OCI-M2 (cell line): ENCODE data around the gene SYAP1.
"Not testable (repeated sequence)": the region's sequence is repeated elsewhere in the genome, so short reads cannot be mapped to it uniquely, and the experiment has no call there.

Experiments
- DNase-seq: peaks from one replicate; lab custom pipeline; 2025; ENCODE audit not compliant: unreplicated experiment; lab: John Stamatoyannopoulos, UW

SYAP1 gene

GRCh38 chrX:16722481-16722880 is 3.1 kb downstream of the SYAP1 start:
- DNase-seq, result no peak

- DNase-seq, result no peak
These were observed 5.7 kb downstream of the SYAP1 start for GRCh38 chrX:16725072-16725471.

DNA sequence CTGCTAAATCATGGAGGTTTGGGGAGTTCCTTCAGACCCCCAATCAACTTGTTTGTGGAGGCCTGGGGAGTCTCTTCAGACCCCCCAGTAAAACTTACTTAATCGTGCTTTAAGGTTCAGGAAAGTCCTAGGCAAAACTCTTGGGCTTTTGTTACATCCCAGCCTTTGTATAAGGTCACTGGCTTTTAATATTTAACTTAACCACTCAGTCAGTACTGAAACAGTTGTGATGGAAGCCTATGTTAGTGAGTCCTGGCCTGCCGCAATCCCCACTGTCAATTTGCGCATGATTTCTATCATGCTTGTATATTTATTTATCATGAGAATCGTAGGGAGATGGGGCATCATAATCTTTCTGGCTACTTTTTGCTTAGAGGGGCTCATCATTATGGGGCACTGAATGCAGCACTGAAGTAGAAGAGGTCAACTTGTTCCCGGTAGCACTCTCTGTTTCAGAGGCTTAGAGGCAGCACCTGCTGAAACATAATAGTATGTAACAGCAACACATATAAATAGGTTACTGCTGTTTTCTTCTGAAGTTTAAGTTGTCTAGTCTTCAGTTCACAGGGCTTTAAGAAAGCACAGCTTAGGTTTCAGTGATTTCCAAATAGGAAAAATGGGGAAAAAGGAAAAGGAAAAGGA is 7.1 kb downstream of the SYAP1 start:
- not testable (repeated sequence) for DNase-seq

DNA sequence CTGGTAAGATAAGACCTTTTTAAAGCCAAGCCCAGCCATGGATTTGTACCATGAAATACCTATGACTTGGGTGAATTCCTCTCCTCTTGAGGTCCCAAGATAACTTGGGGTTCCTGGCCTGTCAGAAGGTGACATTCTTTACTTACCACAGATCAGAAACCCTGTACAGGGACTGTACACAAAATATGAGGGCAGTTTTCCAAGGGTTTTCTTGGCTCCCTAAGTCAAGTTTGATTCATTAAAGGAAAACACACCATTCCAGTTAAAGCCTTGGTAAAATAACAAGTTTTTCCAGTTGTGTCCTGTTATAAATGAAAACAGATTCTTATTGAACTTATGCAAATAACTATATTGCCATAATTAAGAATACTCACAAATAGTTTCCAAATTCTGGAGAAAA is 8.2 kb downstream of the SYAP1 start:
- DNase-seq, result no peak

- no peak for DNase-seq
These were observed 11.0 kb downstream of the SYAP1 start for GRCh38 chrX:16730450-16730849.

- no peak for DNase-seq
These were observed 13.6 kb downstream of the SYAP1 start for GRCh38 chrX:16733013-16733412.

GRCh38 chrX:16737024-16737423 is 17.6 kb downstream of the SYAP1 start:
- no peak for DNase-seq

GRCh38 chrX:16739574-16739973 is 20.2 kb downstream of the SYAP1 start:
- DNase-seq, result no peak

- DNase-seq, result no peak
These were observed 24.4 kb downstream of the SYAP1 start for GRCh38 chrX:16743604-16744325.

DNA sequence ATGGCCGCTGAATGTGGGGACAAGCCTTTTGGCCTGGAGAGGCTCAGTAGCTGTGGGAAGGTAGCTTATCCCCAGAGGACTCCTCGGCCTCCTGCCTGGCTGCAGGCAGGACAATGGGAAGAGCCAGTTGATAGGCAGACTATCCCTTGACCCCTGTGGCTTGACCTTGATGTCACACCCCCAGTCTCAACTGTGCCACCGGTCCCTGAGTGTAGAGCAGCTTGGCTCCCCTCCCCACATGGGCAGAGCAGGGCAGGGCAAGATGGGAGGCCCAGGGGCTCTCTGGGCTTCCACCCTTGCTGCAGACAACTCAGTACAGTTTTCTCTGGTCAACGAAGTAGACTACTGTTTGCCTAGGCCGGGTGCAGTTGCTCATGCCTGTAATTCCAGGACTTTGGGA is 25.7 kb downstream of the SYAP1 start:
- no peak for DNase-seq

DNA sequence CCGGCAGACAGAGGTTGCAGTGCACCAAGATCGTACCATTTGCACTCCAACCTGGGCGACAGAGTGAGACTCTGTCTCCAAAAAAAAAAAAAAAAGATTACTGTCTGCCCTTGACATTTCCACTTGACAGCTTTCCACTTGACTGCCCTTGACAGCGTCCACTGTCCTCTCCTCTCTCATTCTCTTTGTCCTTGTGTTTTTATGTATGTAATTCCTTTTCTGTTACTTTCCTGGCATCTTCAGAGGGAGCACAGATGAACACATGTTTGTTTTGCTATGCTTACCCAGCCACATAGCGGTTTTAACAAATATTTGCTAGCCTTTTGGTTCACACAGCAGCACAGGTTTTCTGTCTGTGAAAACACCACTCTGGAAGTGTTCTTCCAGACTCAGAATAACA is 26.2 kb downstream of the SYAP1 start:
- no peak for DNase-seq

DNA sequence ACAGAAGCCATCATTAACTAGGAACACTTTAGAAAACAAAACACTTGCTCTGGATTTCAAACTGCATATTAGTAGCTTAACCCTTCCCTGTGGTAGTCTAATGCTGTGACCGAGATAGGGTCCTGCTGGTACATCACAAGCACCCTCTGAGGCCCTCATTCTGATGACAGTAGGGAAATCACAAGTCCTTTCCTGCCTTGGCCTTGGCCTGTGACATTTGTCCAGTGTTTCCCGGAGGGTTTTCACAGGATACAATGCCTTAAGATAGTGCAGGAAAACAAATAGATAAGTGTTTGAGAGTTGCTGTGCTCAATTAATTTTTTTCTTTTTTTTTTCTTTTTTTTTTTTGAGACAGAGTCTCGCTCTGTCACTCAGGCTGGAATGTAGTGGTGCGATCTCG is 29.0 kb downstream of the SYAP1 start:
- no peak for DNase-seq

DNA sequence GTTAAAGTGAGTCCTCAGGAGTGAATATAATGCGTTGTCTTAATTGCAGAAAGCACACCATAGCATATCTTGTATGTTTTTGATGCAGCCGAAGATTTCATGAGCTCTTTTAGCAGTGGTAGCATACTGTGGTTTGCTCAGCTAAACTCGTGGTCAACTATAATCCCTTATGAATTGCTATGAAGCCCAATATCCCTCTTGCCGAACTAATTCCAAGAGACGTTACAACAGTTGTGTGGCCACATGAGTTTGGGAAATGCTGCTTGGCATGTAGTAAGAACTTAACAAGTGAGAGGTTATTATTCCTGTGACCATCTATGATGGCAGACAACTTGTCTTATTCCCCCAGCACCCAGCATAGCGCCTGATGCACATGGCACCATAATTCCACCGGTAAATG is 30.7 kb downstream of the SYAP1 start:
- DNase-seq, result no peak

DNA sequence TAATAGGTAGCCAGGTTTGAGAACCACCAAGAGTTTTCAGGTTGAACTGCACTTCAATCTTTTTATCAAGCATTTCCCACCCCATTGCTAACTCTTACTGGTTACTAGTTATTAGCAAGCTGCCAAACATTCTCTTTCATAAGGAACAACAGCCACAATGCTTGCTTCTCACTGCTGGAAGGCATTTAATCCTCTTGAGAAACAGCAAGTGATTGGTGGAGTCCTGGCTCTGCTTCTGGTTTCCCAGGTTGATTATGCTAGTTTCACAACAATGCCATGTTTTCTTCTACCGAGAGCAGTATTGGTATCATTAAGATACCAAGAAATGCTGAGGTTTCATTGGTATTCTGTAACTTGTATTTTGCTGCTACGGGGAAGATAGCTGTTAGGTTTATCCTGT is 34.6 kb downstream of the SYAP1 start:
- no peak for DNase-seq

- DNase-seq, result no peak
These were observed 37.3 kb downstream of the SYAP1 start for GRCh38 chrX:16756724-16757123.

- DNase-seq, result not testable (repeated sequence)
These were observed 42.1 kb downstream of the SYAP1 start for GRCh38 chrX:16761500-16761899.

- no peak for DNase-seq
These were observed 43.2 kb downstream of the SYAP1 start for GRCh38 chrX:16762579-16762978.

DNA sequence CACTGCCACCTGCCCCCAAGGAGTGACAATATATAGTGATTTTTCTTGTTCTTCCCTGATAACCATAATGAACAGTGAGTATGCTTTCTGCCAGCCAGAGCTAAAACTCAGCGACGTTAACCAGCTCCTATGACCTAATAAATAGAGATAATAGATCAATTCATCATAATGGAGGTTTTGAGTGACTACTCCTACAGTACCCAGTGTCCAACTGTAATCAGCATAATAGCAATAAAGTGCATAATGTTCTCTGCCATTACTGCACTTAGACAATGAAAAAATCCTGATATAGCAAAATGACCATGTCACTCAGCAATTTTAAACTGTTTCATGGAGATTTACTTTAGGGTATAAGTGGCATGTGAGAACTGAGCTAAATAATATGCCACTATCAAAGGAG is 46.2 kb downstream of the SYAP1 start:
- DNase-seq, result no peak

DNA sequence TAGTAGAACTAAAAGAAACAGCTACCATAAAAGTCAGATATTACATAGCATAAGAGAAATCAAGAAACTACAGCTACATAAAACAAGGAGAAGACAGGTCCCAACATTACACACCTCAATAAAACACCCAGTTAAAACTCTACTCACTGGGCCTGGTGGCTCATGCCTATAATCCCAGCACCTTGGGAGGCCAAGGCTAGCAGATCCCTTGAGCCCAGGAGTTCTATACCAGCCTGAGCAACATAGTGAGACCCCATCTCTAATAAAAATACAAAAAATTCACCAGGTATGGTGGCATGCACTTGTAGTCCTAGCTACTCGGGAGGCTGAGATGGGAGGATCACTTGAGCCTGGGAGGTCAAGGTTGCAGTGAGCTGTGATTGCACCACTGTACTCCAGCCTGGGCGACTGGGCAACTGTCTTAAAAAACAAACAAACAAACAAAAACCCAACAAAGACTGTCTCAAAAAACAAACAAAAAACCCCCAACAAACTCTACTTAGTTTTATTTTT is 51.6 kb downstream of the SYAP1 start:
- DNase-seq, result no peak

DNA sequence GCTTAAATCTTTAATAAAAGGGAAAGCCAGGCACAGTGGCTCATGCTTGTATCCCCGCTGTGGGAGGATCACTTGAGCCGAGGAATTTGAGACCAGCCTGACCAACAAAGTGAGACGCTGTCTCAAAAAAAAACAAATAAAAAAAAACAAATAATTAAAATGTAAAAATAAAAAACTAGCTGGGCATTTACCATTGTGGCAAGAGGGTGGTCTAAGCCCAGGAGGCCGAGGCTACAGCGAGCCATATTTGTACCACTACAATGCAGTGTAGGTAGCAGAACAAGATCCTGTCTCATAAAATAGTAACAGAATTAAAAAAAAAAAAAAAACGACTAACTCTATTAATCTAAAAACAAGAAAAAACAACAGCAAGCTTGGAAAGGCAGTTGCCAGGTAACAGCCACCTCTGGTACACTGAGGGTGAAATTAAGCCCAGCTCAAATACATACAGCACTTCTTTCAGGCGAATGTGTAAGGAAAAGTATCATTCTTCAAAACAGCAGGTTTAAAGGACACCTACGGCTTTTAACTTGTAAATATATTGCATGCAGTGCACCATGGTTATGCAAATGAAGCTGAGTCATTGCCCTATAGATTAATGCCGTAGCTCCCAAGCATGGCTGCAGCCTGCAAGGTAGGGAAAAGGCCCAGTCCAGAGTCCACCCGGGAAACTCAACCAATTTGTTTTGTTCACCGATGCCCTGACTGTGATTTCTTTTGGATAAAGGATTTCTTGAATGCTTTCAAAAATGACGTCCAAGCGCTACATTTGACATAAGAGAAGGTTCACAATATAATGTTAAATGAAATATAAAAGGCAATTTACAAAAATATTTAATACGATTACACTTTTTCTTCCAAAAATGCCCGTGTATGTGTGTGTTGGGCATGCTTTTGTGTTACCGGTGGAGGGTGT is 52.3 kb downstream of the SYAP1 start:
- no peak for DNase-seq

DNA sequence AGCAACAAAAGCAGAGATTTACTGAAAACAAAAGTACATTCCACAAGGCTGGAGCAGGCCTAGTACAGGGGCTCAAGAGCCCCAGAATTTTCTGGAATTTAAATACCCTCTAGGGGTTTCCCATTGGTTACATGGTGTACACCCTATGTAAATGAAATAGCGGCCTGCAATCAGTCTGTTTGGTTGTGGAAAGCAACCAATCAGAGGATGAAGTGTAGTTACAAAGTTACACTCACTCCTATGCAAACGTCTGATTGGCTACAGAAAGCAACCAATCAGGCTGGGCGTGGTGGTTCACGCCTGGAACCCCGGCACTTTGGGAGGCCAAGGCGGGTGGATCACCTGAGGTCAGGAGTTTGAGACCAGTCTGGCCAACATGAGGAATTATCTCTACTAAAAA is 53.0 kb downstream of the SYAP1 start:
- DNase-seq, result no peak

DNA sequence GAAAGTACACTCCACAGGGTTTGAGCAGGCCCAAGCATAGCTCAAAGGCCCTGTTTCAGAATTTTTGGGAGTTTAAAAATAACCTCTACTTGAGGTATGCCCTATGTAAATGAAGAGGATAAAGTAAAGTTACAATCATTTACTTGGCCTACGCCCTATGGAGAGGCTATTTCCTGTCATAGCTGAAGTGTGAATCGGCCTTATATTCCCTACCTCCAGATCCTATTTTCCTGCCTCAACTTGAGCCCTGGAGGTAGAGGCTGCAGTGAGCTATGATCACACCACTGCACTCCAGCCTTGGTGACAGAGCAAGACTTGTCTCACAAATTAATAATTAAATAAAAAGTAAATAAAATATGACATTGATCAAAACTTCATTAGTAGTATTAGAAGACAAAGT is 55.3 kb downstream of the SYAP1 start:
- DNase-seq, result no peak
